HG03457 (cell line): ENCODE results near the gene CHD2.

ENCODE experiments used
- ATAC-seq: cut with Tn5 transposase; IDR thresholded peaks from one replicate; pipeline ENCODE4 v1.9.1; 2021; ENCODE audit warnings: moderate number of reproducible peaks; ENCODE audit not compliant: unreplicated experiment

CHD2 gene

DNA sequence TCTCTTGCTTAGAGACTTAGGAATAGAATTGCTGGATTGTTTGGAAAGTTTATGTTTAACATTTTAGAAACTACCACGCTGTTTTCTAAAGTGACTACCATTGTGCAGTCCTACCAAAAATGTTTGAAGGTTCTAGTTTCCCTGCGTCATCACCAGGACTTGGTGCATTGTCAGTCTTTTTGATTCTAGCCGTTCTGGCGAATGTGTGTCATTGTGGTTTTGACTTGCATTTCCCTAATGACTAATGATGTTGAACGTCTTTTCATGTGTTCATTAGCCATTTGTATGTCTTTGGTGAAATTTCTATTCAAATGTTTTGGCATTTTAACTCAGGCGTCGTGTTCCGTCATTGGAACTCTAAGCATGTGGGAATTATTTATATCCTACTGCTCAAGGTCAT lies 58.0 kb downstream of the CHD2 start:
- ATAC-seq: no peak

DNA sequence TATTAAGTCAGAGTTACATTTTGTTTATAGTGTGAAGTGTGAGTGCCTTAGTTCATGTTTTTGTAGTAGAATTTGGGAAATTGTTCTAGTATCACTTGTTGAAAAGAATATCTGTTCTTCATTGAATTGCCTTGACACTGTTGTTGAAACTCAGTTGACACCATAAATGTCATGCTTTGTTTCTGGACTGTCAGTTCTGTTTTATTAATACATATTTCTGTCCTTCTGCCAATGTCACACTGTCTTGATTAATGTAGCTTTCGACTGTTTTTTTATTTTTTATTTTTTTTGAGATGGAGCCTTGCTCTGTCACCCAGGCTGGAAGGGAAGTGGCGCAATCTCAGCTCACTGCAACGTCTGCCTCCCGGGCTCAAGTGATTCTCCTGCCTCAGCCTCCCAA lies 59.1 kb downstream of the CHD2 start:
- ATAC-seq: no peak

DNA sequence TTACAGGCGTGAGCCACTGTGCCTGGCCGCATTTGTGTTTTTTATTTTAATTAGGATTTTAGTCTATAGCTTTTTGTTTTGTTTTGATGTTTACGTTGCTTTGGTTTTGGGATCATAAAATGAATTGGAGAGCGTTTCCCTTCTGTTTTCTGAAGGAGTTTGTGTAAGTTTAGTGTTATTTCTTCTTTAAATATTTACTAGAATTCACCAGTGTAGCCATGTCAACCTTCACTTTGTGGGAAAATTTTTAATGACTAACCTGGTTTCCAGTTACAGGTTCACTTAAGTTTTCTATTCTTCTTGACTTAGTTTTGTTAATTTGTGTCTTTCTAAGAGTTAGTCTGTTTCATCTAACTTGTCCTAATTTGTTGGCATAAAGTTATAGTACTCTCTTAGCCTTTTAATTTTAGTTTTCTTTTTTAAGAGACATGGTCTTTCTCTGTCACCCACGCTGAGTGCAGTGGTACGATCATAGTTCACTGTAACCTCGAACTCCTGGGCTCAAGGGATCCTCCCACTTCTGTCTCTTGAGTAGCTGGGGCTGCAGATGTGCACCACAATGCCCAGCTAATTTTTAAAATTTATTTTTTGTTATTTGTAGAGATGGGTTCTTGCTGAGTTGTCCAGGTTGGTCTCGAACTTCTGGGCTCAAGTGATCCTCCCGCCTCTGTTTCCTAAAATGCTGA lies 61.0 kb downstream of the CHD2 start:
- ATAC-seq: no peak

DNA sequence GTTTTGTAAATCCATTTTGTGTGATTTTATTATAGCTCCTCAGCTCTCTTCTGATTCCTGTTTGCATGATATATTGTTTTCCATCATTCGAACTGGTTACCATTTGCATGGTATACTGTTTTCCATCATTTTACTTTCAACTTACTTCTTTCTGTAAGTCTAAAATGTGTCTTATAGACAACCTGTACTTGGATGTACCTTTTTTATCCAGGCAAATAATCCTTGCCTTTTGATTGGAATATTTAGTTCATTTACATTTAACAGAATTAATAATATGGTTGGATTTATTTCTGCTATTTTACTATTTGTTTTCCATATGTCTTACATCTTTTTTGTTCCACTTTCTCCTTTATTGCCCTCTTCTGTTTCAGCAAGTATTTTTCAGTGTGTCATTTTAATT lies 62.8 kb downstream of the CHD2 start:
- no peak for ATAC-seq

DNA sequence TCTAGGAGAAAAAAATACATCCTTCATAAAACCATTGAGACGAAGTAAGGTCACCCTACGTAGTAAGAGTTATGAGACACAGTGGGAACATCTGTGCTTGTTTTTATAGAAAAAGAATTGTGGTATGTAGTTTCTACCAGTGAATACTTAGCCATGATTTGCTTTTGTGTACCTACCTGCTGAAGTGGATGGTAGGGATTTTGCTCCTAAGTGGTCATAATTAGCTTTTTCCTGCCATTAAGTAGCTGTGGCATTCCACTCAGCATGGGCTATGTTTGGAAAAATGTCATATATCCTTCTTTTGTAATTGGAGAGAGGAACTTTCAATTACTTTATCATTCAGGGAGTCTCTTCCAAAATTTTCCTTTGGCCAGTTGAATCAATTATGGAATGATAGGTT lies 63.7 kb downstream of the CHD2 start:
- no peak for ATAC-seq

DNA sequence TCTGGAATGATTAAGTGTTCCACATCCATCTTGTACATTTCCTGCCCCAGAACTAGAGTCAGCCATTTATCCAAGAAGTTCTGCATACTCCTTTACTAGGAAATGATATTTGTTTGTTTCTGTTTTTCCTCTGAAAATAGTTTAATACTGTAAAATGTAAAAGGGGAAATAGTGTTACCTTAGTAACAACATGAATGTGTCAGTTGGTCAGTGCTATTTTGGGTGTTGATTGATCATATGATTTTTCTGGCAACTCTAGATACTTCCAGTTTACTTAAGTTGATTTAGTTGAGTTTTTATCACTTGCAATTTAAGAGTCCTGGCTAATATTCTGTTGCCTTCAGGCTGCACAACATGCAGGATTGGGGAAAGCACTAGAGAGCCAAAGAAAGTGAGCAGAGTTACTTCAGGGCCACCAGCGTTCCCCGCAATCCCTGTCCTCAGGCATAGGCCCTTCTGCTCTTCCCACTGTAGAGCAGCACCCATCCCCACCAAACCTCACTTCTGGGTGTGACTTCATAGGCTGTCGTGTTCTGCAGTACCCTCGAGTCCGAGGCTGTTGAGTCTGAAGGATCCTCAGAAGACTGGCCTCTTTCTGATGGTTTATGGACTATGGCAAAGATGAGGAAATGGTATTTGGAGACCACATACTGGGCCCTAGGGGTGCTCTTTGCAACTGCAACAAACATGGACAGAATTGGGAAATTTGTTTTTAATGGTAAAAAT lies 69.0 kb downstream of the CHD2 start:
- no peak for ATAC-seq

DNA sequence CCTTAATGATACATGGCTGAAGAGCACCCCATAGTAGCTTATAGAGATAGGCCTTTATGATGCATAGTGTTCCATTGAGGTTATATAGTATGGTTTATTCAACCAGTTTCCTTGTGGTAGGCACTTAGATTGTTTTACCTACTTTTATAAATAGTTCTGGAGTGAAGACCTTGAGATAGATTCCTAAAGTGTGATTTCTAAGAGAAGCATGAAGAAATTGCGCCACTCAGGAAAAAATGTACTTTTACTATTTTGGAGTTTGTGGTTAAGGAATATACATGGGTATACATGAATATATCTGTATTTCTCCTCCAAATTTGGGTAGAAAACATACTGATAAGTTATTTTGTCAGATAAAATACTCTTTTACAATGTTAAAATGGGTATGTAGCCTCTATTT lies 70.5 kb downstream of the CHD2 start:
- no peak for ATAC-seq

DNA sequence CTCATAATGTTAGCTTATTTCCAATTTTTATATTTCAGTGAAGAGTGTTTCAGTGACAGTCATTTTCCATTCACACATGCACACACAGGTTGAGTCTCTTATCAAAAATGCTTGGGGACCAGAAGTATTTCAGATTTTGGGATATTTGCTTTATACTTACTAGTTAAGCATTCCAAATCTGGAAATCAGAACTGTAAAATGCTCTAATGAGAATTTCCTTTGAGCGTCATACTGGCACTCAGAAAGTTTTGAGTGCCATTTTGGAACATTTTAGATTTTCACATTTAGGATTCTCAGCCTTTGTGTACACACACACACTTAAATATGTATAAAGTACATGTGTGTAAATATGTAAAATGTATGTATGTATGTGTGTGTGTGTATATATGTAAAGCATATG lies 71.0 kb downstream of the CHD2 start:
- ATAC-seq: no peak

DNA sequence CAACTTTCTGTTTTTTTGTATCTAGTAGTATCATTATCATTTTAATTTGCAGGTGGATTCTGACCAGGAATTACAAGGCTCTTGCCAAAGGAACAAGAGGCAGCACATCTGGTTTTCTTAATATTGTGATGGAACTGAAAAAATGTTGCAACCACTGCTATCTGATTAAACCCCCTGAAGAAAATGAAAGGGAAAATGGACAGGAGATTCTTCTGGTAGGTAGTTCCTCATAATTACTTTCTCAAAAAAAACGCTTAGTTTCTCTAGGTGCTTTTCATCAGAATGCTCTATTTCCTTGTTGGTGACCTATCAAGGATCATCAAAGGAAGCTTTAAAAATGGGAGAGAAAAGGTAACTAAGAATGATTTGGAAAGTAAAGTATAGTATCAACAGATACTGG lies 71.6 kb downstream of the CHD2 start:
- ATAC-seq: no peak

DNA sequence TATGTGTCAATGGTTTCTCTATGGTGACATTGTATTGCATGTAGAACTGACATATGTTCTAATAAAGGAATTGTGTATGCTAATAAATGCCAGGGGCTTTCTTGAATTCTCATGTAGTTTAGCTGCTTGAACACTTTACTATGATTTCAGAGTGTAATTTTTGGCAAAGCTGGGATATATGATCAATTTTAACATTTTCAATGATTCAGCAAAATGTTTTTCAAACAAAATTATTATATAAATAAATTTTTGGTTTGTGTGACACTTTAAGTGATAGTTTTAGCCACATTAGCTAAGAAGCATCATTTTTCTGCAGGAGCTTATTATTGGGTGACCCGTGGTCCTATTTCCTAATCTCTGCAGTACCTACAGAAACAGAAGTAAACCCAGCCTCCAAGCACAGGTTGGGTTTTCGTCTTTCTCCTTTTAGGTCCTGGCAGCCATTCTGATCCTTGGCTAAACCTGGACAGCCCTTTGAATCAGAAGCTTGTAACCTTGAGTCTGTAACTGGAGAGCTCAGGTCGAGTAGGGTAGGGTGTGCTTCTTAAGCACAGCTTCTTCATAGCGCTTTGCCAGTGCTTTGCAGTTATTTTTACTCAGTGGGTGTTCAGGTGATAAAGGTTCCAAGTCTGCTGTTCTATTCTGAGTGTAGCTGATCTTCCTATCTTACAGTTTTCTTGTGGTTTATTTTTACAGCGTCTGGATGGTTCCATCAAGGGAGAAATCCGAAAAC lies 74.2 kb downstream of the CHD2 start:
- no peak for ATAC-seq

DNA sequence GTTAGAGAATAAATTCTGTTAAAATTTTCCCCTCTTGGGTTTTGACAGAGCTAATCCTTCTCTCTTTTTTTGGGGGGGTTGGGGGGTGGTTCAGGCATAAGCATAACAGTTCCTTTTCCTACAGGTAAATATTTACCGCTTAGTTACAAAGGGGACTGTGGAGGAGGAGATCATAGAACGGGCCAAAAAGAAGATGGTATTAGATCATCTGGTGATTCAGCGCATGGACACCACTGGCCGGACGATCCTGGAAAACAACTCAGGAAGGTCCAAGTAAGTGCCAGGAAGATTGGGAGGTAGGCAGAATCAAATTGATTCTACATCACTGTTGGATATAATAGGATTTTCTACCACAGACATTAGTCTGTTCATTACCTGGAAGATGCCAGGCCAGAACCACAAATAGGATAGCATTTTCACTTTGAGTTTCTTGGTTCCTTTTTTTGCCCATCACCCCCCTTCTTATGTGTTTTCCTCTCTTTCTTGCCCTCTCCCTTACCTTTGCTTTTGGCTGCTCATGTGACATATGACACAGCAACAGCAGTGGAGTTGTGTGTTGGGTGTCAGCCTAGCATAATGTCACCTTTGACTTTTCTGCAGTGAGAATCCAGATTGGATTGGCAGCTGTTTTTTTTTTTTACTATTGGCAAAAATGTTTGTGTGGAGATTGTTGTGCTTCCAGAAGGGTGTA lies 79.0 kb downstream of the CHD2 start:
- ATAC-seq: no peak

DNA sequence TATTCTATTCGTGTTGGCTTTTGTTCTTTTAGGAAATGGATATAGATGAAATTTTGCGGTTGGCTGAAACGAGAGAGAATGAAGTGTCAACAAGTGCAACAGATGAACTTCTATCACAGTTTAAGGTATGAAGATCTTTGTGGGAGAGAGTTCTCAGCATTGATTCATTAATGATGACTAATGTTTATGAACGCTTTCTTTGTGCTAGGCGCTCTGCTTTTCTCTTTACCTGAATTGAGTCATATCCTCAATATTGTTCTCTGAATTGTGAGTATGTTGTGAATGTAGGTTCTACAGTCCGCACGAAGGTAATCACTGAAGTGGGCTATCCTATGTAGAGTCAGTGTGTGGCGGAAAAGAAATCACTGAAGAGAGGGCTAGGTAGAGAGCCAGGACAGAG lies 81.2 kb downstream of the CHD2 start:
- no peak for ATAC-seq

DNA sequence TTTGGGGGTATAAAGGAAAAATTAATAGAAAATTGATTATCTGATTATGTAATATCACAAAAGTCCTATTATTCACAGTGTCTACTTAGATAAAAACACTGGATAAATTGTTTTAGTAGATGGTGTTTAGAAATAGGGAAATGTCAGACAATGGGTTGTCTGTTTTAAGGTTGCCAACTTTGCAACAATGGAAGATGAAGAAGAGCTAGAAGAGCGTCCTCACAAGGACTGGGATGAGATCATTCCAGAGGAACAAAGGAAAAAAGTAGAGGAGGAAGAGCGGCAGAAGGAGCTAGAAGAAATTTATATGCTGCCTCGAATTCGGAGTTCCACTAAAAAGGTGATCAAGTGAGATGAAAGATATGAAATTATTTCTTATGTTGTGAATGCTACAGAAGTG lies 84.0 kb downstream of the CHD2 start:
- no peak for ATAC-seq

DNA sequence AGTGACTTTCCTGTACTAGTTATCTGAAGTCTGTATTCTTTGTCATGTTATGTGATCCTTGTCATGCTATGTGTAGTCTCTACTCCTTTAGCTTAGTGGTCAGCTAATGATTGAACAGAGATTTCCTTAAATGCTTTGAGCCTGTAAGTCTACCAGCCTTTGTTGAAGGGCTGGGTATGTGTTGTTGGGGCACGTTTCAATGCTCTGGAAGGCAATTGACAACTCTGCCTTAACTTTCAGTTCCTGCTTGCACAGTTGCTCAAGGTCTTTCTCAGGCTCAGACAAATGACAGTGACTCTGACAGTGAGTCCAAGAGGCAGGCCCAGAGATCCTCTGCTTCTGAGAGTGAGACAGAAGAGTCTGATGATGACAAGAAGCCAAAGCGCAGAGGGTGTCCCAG lies 89.3 kb downstream of the CHD2 start:
- ATAC-seq: peak; percentile 73

DNA sequence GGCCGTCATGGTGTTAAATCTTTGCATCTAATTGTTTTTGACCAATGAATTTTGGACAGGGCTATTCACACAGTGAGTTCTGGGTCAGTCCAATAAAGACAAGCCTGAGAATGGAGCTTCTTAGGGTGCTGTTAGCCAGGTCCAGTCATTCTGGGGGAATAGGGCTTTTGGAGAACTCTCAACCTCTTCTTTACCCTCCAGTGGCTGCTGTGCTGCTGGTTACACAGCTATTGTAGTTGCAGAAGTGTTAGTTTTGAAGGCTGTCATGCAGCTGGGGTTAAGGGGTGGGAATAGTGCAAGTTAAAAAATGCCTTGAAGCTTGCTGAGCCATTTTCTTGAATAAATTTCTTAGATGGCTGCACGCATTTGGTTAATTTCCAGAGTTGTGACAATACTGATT lies 89.9 kb downstream of the CHD2 start:
- ATAC-seq: no peak

DNA sequence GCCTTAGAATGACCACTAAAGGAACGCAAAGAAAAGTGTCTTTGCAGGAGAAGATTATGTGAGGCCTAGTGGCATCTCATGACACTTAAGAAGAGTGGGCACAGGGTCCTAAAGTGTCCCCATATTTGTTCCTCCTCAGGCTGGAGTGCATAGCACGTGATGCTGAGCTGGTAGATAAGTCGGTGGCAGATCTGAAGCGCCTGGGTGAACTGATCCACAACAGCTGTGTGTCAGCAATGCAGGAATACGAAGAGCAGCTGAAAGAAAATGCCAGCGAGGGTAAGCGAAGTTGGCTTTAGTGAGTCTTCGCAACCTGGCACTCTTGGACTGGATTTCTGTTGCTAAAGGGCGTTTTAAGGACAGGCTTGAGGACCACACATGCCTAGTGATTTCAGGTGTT lies 92.6 kb downstream of the CHD2 start:
- ATAC-seq: no peak

DNA sequence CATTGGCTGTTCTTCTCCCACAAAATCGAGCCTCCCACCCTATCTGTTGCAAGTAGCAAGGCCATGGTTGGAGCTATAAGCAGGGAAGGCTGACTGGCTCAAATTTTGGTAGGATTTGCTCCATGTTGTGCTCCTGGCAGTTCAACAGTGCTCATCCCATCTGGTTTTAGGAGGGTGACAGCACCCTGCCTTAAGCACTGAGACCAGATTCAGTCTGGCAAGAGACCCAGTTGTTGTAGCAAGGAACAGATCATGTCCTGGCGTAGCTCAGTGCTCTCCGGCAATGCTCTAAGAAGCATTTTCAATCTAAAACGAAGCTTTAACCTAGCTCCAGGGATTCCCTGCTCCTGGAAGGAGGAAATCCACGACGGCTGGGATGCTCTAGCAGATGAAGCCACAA lies 97.7 kb downstream of the CHD2 start:
- no peak for ATAC-seq

DNA sequence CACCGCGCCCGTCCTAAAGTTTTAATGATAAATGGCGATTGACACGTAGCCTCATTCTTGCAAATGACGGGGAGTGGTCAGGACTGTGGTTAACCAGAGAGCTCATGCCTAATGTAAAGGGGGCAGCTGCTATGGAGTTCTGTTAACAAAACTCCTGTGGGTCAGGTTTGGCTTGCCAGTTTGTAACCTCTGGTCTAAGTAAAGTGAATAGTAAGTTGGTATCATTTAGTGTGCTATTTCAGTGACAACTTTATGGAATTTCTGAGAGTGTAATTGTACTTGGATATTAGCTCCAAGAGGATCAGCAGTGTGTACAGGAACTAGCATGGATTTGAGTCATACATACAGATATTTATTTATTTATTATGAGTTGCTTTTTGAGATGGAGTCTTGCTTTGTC lies 101.0 kb downstream of the CHD2 start:
- ATAC-seq: no peak

DNA sequence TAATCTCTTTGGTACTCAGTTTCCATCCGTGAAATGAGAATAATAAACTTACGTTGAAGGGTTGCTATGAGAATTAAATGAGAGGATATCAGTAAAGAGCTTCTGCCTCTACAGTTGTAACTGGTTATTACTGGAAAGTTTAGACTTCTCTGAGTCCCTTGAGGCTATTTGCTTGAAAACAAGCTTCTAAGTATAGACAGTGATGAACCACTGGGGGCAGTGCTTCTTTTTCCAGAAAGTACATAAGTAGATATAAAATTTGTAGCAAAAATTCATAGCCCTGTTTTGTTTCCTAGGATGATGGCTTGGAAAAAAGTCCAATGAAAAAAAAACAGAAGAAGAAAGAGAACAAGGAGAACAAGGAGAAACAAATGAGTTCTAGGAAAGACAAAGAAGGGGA lies 101.8 kb downstream of the CHD2 start:
- no peak for ATAC-seq

DNA sequence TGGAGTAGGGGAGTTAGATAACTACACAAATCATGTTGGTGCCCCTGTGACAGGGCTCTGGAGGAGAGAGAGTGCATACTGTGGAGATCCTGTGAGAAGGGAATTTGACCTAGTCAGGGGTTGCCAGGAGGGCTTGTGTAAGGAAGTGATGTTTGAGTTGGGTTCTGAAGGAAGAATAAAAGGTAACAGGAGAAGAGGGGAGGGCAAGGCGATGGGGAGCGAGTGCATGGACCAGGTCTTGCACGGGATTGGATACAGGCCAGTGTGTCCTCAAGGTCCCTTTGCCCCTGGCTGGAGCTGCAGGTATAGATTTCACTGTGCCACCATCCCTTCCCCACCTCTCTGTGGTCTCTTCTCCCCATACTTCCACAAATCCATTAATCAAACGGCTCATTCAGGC lies 105.0 kb downstream of the CHD2 start:
- no peak for ATAC-seq

DNA sequence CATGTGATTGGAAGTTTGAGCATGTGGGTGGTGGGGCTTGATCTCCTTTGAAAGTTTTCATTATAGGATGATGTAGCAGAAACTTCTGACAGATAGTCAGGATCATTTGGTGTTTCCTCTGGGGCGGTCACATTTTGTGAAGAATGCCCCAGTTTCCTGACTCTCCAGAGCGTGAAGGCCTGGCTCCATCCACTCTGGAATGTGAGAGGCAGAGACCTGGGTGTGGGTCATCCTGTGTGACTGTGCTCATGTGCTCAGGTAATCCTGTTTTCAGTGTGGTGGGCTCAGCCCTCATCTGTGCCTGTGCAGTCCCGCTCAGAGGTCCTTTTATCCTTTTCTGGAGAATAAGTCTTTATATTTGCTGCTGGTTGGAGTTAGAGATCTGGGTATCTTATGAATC lies 107.9 kb downstream of the CHD2 start:
- no peak for ATAC-seq

DNA sequence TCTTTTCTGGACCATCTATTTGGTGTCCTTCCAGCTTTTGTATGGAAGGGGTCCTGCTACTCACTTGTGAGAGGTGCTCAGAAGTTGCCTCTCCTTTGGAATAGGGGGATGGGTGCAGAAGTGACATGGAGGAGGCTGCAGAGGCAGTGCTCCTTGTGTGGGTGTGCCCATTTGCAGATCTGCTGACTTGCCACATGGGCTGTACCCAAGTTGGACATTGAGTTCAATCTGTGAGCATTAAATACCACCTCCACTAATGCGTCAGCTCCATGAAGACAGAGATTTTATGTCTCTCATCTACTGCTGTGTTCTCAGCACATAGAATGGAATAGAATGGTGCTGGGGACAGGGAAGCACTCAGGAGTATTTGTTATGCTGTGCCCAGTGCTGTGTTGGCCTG lies 112.7 kb downstream of the CHD2 start:
- no peak for ATAC-seq
